H1 (cell line): ENCODE data around the gene ENPP3. TPM values are rescaled to one million over a fixed set of nuclear protein-coding genes. Genes with fewer than 3 reads are reported as not detected.

Experiments
- CTCF ChIA-PET: fragments of 300-600 bp; sonication (Branson Sonifier 250); formaldehyde crosslinking; loops from one replicate; lab custom pipeline; 2021; ENCODE audit not compliant: partially characterized antibody; lab: Charles Lee
- POLR2A ChIA-PET: fragments of 300-600 bp; sonication (Branson Sonifier 250); formaldehyde crosslinking; loops from one replicate; lab custom pipeline; 2021; ENCODE audit warnings: inconsistent platforms; ENCODE audit not compliant: partially characterized antibody; lab: Charles Lee
- DNase-seq, 2 experiments: peaks; one replicate each; pipeline versions ENCODE4 v3.0.0 to v3.0.0-alpha.2; 2010 to 2022; ENCODE audit warnings: low spot score in 2 of 2, low read depth in 1 of 2, mixed read lengths in 1 of 2
- FAIRE-seq: peaks from 2 replicates; lab custom pipeline; 2011; peaks lifted over from hg19 to GRCh38; lab: Jason Lieb, UNC
- H2AFZ ChIP-seq: 2 replicates; pipeline ENCODE4 v1.8.1; 2012; ENCODE audit warnings: low read length, inconsistent platforms
- H2AK5ac ChIP-seq: 2 replicates; pipeline ENCODE4 v1.6.1; 2013; ENCODE audit warnings: low read depth, low read length
- H2BK120ac ChIP-seq: replicated peaks from 2 replicates; pipeline ENCODE3; 2013; ENCODE audit warnings: low read depth, low read length, inconsistent platforms
- H2BK12ac ChIP-seq: 2 replicates; pipeline ENCODE4 v1.6.1; 2013; ENCODE audit warnings: low read depth, low read length
- H2BK15ac ChIP-seq: 2 replicates; pipeline ENCODE4 v1.6.1; 2013; ENCODE audit warnings: low read length
- H2BK20ac ChIP-seq: 2 replicates; pipeline ENCODE4 v1.6.1; 2013; ENCODE audit warnings: low read length
- H2BK5ac ChIP-seq: 2 replicates; pipeline ENCODE4 v1.6.1; 2013; ENCODE audit warnings: low read depth, low read length
- H3K14ac ChIP-seq: 2 replicates; pipeline ENCODE4 v1.6.1; 2013; ENCODE audit warnings: inconsistent platforms; ENCODE audit not compliant: insufficient read length
- H3K18ac ChIP-seq: 2 replicates; pipeline ENCODE4 v1.6.1; 2013; ENCODE audit warnings: low read length; ENCODE audit errors: extremely low read depth
- H3K23ac ChIP-seq: 2 replicates; pipeline ENCODE4 v1.6.1; 2013; ENCODE audit warnings: inconsistent platforms; ENCODE audit not compliant: insufficient read length
- H3K23me2 ChIP-seq: 2 replicates; pipeline ENCODE4 v1.6.1; 2013; ENCODE audit warnings: low read depth, low read length
- H3K27ac ChIP-seq: 2 replicates; pipeline ENCODE4 v1.6.1; 2011; ENCODE audit warnings: low read depth, low read length, inconsistent platforms
- H3K27me3 ChIP-seq, 4 experiments: replicated peaks in 1 of 4; 1 replicate in 1 of 4; 2 replicates in 3 of 4; pipeline versions ENCODE4 v1.6.1 to v1.8.1; 2011 to 2013; ENCODE audit warnings: low read length in 3 of 4, mild to moderate bottlenecking in 3 of 4, inconsistent platforms in 2 of 4, mixed read lengths in 2 of 4, moderate library complexity in 1 of 4; ENCODE audit not compliant: control insufficient read depth in 3 of 4, insufficient read depth in 3 of 4; ENCODE audit errors: extremely low read depth in 1 of 4
- H3K36me3 ChIP-seq, 4 experiments: 2 replicates each; pipeline versions ENCODE4 v1.6.1 to v1.8.1; 2011 to 2013; ENCODE audit warnings: mild to moderate bottlenecking in 4 of 4, low read length in 3 of 4, moderate library complexity in 2 of 4, control low read depth in 1 of 4, inconsistent platforms in 1 of 4; ENCODE audit not compliant: insufficient read depth in 4 of 4, control insufficient read depth in 2 of 4
- H3K4ac ChIP-seq: replicated peaks from 2 replicates; pipeline ENCODE3; 2013; ENCODE audit warnings: low read length, low read depth, mixed read lengths, inconsistent platforms; ENCODE audit not compliant: insufficient read length
- H3K4me1 ChIP-seq, 4 experiments: replicated peaks in 1 of 4; 1 replicate in 1 of 4; 2 replicates in 3 of 4; pipeline versions ENCODE4 v1.6.1 to v1.8.1; 2011 to 2013; ENCODE audit warnings: low read length in 3 of 4, inconsistent platforms in 2 of 4, mixed read lengths in 1 of 4; ENCODE audit not compliant: insufficient read depth in 4 of 4, control insufficient read depth in 3 of 4
- H3K4me2 ChIP-seq, 2 experiments: 2 replicates each; pipeline versions ENCODE4 v1.6.1 to v1.8.1; 2011 to 2013; ENCODE audit warnings: low read depth in 2 of 2, low read length in 2 of 2, control low read depth in 1 of 2, inconsistent platforms in 1 of 2, mild to moderate bottlenecking in 1 of 2; ENCODE audit not compliant: insufficient read depth in 1 of 2
- H3K4me3 ChIP-seq, 4 experiments: fragments of 200-600, 300-600 bp in 1 of 4; sonication (generic), shearing (Covaris generic), sonication (Bioruptor Twin) in 1 of 4; 2 replicates each; pipeline versions ENCODE4 v1.5.1 to v1.8.1; 2011 to 2016; ENCODE audit warnings: low read length in 4 of 4, low read depth in 3 of 4, control low read depth in 2 of 4, inconsistent platforms in 2 of 4, mild to moderate bottlenecking in 2 of 4, mixed read lengths in 1 of 4, moderate library complexity in 1 of 4; ENCODE audit not compliant: insufficient read depth in 2 of 4; ENCODE audit errors: extremely low read depth in 1 of 4
- H3K56ac ChIP-seq: replicated peaks from 2 replicates; pipeline ENCODE3; 2013; ENCODE audit warnings: low read depth, mild to moderate bottlenecking, mixed read lengths, low read length, inconsistent platforms; ENCODE audit not compliant: insufficient read length
- H3K79me1 ChIP-seq: 2 replicates; pipeline ENCODE4 v1.6.1; 2013; ENCODE audit warnings: low read depth, low read length, control low read depth
- H3K79me2 ChIP-seq, 2 experiments: 2 replicates each; pipeline versions ENCODE4 v1.6.1 to v1.8.1; 2012 to 2013; ENCODE audit warnings: low read length in 2 of 2, mild to moderate bottlenecking in 2 of 2, inconsistent platforms in 1 of 2; ENCODE audit not compliant: insufficient read depth in 2 of 2, control insufficient read depth in 1 of 2
- H3K9ac ChIP-seq, 4 experiments: replicated peaks in 1 of 4; 1 replicate in 1 of 4; 2 replicates in 3 of 4; pipeline versions ENCODE4 v1.6.1 to v1.8.1; 2011 to 2013; ENCODE audit warnings: low read depth in 3 of 4, low read length in 3 of 4, control low read depth in 2 of 4, mild to moderate bottlenecking in 2 of 4, moderate library complexity in 2 of 4, inconsistent platforms in 1 of 4; ENCODE audit errors: extremely low read depth in 1 of 4
- H3K9me3 ChIP-seq, 2 experiments: 2 replicates each; pipeline versions ENCODE4 v1.6.1 to v1.8.1; 2012 to 2013; ENCODE audit warnings: mild to moderate bottlenecking in 2 of 2, moderate library complexity in 2 of 2, control low read depth in 1 of 2, inconsistent platforms in 1 of 2, low read depth in 1 of 2, low read length in 1 of 2, mixed read lengths in 1 of 2; ENCODE audit not compliant: insufficient read depth in 2 of 2
- H4K20me1 ChIP-seq, 2 experiments: replicated peaks in 1 of 2; 2 replicates each; pipeline versions ENCODE3 to v1.8.1; 2011 to 2013; ENCODE audit warnings: inconsistent platforms in 2 of 2, low read length in 2 of 2, mild to moderate bottlenecking in 1 of 2; ENCODE audit not compliant: insufficient read depth in 2 of 2, control insufficient read depth in 1 of 2
- H4K5ac ChIP-seq: 2 replicates; pipeline ENCODE4 v1.6.1; 2013; ENCODE audit warnings: low read length, low read depth, mixed read lengths, inconsistent platforms; ENCODE audit not compliant: insufficient read length
- H4K8ac ChIP-seq: 2 replicates; pipeline ENCODE4 v1.8.0; 2013; ENCODE audit warnings: mild to moderate bottlenecking, moderate library complexity, low read length, inconsistent platforms; ENCODE audit not compliant: insufficient read depth; ENCODE audit errors: extremely low read depth
- H4K91ac ChIP-seq: replicated peaks from 2 replicates; pipeline ENCODE3; 2013; ENCODE audit warnings: low read length, mixed read lengths, inconsistent platforms; ENCODE audit not compliant: insufficient read length
- BACH1 ChIP-seq: IDR thresholded peaks from 2 replicates; pipeline ENCODE4 v1.6.1; 2012; ENCODE audit warnings: low read length, improper control_type of control experiment
- CTBP2 ChIP-seq: IDR thresholded peaks from 2 replicates; pipeline ENCODE4 v1.7.0; 2011; ENCODE audit warnings: borderline replicate concordance, mild to moderate bottlenecking, moderate library complexity, mixed read lengths, low read length; ENCODE audit not compliant: insufficient read depth, insufficient read length
- KDM4A ChIP-seq: IDR thresholded peaks from one replicate; pipeline ENCODE4 v1.7.1; 2012; ENCODE audit warnings: low read depth, mild to moderate bottlenecking, moderate library complexity, low read length, inconsistent platforms; ENCODE audit not compliant: severe bottlenecking
- TCF12 ChIP-seq: IDR thresholded peaks from 2 replicates; pipeline ENCODE4 v1.6.1; 2011; ENCODE audit warnings: low read depth, mild to moderate bottlenecking, low read length
- WGBS, 2 experiments: shearing (Covaris generic) in 1 of 2; methylation state at CpG; one replicate each; pipeline versions ENCODE4 v1.1.6 to v1.1.7; 2013 to 2015; ENCODE audit warnings: low lambda C conversion rate in 2 of 2, mixed read lengths in 2 of 2, inconsistent platforms in 1 of 2, low coverage in 1 of 2, missing lambda C conversion rate in 1 of 2; ENCODE audit not compliant: insufficient replicate concordance in 2 of 2, insufficient coverage in 1 of 2, insufficient read length in 1 of 2; ENCODE audit errors: extremely low coverage in 1 of 2, missing lambda C conversion rate in 1 of 2; 5-methylcytosine and 5-hydroxymethylcytosine counted together
- polyA plus RNA-seq, 7 experiments: library from polyadenylated mRNA; depleted of rRNA in 3 of 7; stranded (reverse) in 5 of 7; unstranded in 2 of 7; fragments of >200 nt in 5 of 7; fragments of 200-250 nt in 2 of 7; gene quantifications; 1 replicate in 5 of 7; 2 replicates in 1 of 7; 4 replicates in 1 of 7; pipeline versions ENCODE4 v1.2.1 to v1.2.3, GENCODE V29; 2011 to 2013; ENCODE audit warnings: missing spikeins in 2 of 7, mixed read lengths in 2 of 7
- total RNA-seq: library from RNA; stranded (reverse); fragmentation: NEBNext Ultra II Directional; extraction: Animal tissue kit (Norgen Biotek cat#: 25700); gene quantifications from 2 replicates; pipeline ENCODE4 v1.2.1, GENCODE V29; 2021

The ENPP3 gene
- total and polyA plus RNA-seq, 2 of the 8 experiments (the other 6 are each of a cell fraction or from before 2014, with no cell fraction given), result 0.11 TPM; not detected in 1

DNA sequence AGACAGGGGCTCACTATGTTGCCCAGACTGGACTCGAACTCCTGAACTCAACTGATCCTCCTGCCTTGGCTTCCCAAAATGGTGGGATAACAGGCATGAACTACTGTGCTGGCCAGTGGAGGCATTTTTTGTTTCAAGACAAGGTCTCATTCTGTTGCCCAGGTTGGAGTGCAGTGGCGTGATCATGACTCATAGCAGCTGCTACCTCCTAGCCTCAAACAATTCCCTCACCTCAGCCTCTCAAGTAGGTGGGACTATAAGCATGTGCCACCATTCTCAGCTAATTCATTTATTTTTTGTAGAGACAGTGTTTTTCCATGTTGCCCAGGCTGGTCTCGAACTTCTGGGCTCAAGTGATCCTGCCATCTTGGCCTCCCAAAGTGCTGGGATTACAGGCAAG is 17.2 kb downstream of the ENPP3 start:
- Histone ChIP-seq H3K9me3 (no peaks in the 10 kb centered on the region), H3K9ac (no peak overlapping the region), H2BK12ac (no peak overlapping the region), H4K5ac (no peak overlapping the region), H3K23ac (no peak overlapping the region), H4K91ac (no peak overlapping the region), H4K20me1 (no peaks in the 10 kb centered on the region), H2AK5ac (no peak overlapping the region), H3K23me2 (no peaks in the 10 kb centered on the region), H3K56ac (no peak overlapping the region), H4K8ac (no peak overlapping the region), H2BK20ac (no peak overlapping the region), H3K27ac (no peak overlapping the region), H3K27me3 (no peaks in the 10 kb centered on the region; a peak in 1 of 7 replicates), H2AFZ (no peak overlapping the region), H2BK120ac (no peak overlapping the region), H3K14ac (no peak overlapping the region), H3K4me2 (no peak overlapping the region), H2BK15ac (no peak overlapping the region), H3K79me1 (no peaks in the 10 kb centered on the region), H2BK5ac (no peak overlapping the region), H3K4ac (no peak overlapping the region), H3K36me3 (no peaks in the 10 kb centered on the region), H3K79me2 (no peaks in the 10 kb centered on the region), H3K18ac (no peak overlapping the region), H3K4me3 (no peak overlapping the region), H3K4me1 (no peaks in the 10 kb centered on the region)
- ChIA-PET POLR2A (no interaction called here), CTCF (interaction anchor here (0.6 to 4.5 kb wide), 4 partner anchors 9 to 1120 kb away, joined by 3 to 21 read pairs (median 6); partner anchors contain the start of genes MED23 and OR2A4)
- FAIRE-seq (no peak), DNase-seq (no peak)
- 84% methylated on average over 3 of the region's 3 CpGs; no CpG with 5 or more reads in 1 of the 2 experiments for WGBS, 2 experiments
- TF ChIP-seq KDM4A (no peak), TCF12 (no peak), CTBP2 (no peak), BACH1 (no peak)
